PC-9 (cell line): ENCODE results near the gene GLCCI1. TPM values are rescaled to one million over a fixed set of nuclear protein-coding genes. Genes with fewer than 3 reads are reported as not detected.

ENCODE experiments used
- BruUV-seq: library from RNA; stranded (reverse); fragments of 400-500 nt; replicated peaks from 2 replicates; lab custom pipeline; 2021; lab: Mats Ljungman, UMichigan
- CTCF ChIA-PET: fragments of 300-600 bp; sonication (Branson Sonifier 250); formaldehyde crosslinking; loops from one replicate; lab custom pipeline; 2022; ENCODE audit warnings: antibody characterized with exemption; lab: Charles Lee
- POLR2A ChIA-PET: fragments of 300-600 bp; sonication (Branson Sonifier 250); formaldehyde crosslinking; loops from one replicate; lab custom pipeline; 2022; ENCODE audit warnings: antibody characterized with exemption; ENCODE audit not compliant: unreplicated experiment; lab: Charles Lee
- DNase-seq, 2 experiments: peaks; one replicate each; pipeline versions ENCODE4 v3.0.0 to v3.0.0-alpha.2; 2015 to 2022; ENCODE audit warnings: mixed read lengths in 1 of 2
- H2AFZ ChIP-seq: fragments of 200-600 bp; sonication (generic); 2 replicates; pipeline ENCODE4 v1.8.1; 2017; ENCODE audit warnings: antibody characterized with exemption
- H3F3A ChIP-seq: fragments of 200-600 bp; sonication (generic); 2 replicates; pipeline ENCODE4 v1.8.1; 2017; ENCODE audit warnings: antibody characterized with exemption, mild to moderate bottlenecking, low read depth; ENCODE audit not compliant: insufficient read depth
- H3K27ac ChIP-seq: fragments of 200-600 bp; sonication (generic); 2 replicates; pipeline ENCODE4 v1.6.1; 2016; ENCODE audit warnings: mixed run types
- H3K27me3 ChIP-seq: fragments of 200-600 bp; sonication (generic); 2 replicates; pipeline ENCODE4 v1.6.1; 2016; ENCODE audit warnings: low read depth, mixed run types; ENCODE audit not compliant: insufficient read depth
- H3K36me3 ChIP-seq: fragments of 200-600 bp; sonication (generic); 2 replicates; pipeline ENCODE4 v1.6.1; 2016; ENCODE audit warnings: low read depth, mixed run types
- H3K4me1 ChIP-seq: fragments of 200-600 bp; sonication (generic); replicated peaks from 2 replicates; pipeline ENCODE4 v1.6.1; 2016; ENCODE audit warnings: mixed run types; ENCODE audit not compliant: insufficient read depth
- H3K4me2 ChIP-seq: fragments of 200-600 bp; sonication (generic); 2 replicates; pipeline ENCODE4 v1.6.1; 2017; ENCODE audit warnings: mixed run types
- H3K4me3 ChIP-seq: fragments of 200-600 bp; sonication (generic); 2 replicates; pipeline ENCODE4 v1.6.1; 2016; ENCODE audit warnings: mixed run types
- H3K79me2 ChIP-seq: fragments of 200-600 bp; sonication (generic); 2 replicates; pipeline ENCODE4 v1.6.1; 2017; ENCODE audit warnings: low read depth, mixed run types
- H3K9me2 ChIP-seq: fragments of 200-600 bp; sonication (generic); 2 replicates; pipeline ENCODE4 v1.8.1; 2017; ENCODE audit warnings: mild to moderate bottlenecking; ENCODE audit not compliant: insufficient read depth
- H3K9me3 ChIP-seq: fragments of 200-600 bp; sonication (generic); 2 replicates; pipeline ENCODE4 v1.8.1; 2016; ENCODE audit warnings: low read depth; ENCODE audit not compliant: insufficient read depth
- H4K20me1 ChIP-seq: fragments of 200-600 bp; sonication (generic); 2 replicates; pipeline ENCODE4 v1.8.1; 2017; ENCODE audit not compliant: insufficient read depth
- EZH2 ChIP-seq: fragments of 200-600 bp; sonication (generic); IDR thresholded peaks from 2 replicates; pipeline ENCODE4 v1.8.0; 2017; ENCODE audit warnings: antibody characterized with exemption, low read depth
- intact Hi-C: fragments of 100-400 bp; cut with micrococcal nuclease; formaldehyde crosslinking; loops from one replicate; pipeline ENCODE4 v1.10.0; 2022; ENCODE audit not compliant: unreplicated experiment
- total RNA-seq: library from RNA; stranded (reverse); gene quantifications from 2 replicates; pipeline ENCODE4 v1.2.3, GENCODE V29; 2021
- TF ChIP-seq, protein P1 (sequence below): fragments of 200-600 bp; sonication (generic); conservative IDR thresholded peaks from 2 replicates; pipeline ENCODE4 v1.6.1; 2017; ENCODE audit warnings: mixed run types, antibody characterized with exemption, mild to moderate bottlenecking, moderate library complexity

The GLCCI1 gene
- total RNA-seq, 1 experiment from 2014 or later = 42.1 TPM

DNA sequence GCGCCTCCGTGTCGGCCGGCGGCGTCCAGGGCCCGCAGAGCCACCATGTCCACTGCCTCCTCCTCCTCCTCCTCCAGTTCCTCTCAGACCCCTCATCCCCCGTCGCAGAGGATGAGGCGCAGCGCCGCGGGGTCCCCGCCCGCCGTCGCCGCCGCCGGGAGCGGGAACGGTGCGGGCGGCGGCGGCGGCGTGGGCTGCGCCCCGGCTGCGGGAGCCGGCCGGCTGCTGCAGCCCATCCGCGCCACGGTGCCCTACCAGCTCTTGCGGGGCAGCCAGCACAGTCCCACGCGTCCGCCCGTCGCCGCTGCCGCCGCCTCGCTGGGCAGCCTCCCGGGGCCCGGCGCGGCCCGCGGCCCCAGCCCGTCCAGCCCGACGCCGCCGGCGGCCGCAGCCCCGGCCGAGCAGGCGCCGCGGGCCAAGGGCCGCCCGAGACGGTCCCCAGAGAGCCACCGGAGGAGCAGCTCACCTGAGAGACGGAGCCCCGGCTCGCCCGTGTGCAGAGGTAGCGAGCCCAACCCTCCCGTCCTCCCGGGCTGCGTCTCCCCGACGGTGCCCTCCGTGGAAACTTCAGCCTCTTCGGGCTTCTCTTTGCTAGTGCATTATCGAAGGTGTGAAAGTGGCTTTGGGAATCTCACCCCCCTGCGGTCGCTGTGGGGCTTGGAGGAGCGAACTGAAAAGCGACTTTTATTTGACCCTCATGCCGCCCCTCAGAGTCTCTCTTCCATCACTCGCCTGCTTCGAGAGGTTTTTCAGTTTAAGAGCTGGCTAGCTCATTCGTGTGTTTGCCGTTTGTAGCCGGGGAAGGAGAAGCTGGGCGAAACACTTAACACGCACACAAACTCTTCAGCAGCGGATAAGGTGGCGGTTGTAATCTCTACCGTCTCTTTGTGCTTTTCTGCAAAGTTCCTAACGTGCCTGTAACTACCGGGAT is 975 bp downstream of the GLCCI1 start:
- intact Hi-C loops = loop anchor here (1.0 to 5.0 kb wide), 6 partner anchors 27 to 291 kb away; no protein-coding TSS in a partner anchor
- peak; percentile 42 to 55 for DNase-seq
- Histone ChIP-seq H3K4me2 (peak overlapping the region; percentile 89), H3K36me3 (no peaks in the 10 kb centered on the region), H3F3A (no peaks in the 10 kb centered on the region), H3K27me3 (no peaks in the 10 kb centered on the region), H3K9me3 (no peaks in the 10 kb centered on the region), H3K79me2 (peaks cover 49% of the 10 kb centered on the region), H3K27ac (peak overlapping the region; percentile 78), H3K4me3 (peak overlapping the region; percentile 99), H4K20me1 (peaks cover 12% of the 10 kb centered on the region), H3K4me1 (peaks cover 41% of the 10 kb centered on the region), H3K9me2 (no peaks in the 10 kb centered on the region), H2AFZ (peak overlapping the region; percentile 92)
- POLR2A ChIA-PET = interaction anchor here (0.6 kb wide), 2 partner anchors 56 to 138 kb away, joined by 4 to 10 read pairs; no protein-coding TSS in a partner anchor
- no peak for TF ChIP-seq EZH2
- TF ChIP-seq, protein P1, sequence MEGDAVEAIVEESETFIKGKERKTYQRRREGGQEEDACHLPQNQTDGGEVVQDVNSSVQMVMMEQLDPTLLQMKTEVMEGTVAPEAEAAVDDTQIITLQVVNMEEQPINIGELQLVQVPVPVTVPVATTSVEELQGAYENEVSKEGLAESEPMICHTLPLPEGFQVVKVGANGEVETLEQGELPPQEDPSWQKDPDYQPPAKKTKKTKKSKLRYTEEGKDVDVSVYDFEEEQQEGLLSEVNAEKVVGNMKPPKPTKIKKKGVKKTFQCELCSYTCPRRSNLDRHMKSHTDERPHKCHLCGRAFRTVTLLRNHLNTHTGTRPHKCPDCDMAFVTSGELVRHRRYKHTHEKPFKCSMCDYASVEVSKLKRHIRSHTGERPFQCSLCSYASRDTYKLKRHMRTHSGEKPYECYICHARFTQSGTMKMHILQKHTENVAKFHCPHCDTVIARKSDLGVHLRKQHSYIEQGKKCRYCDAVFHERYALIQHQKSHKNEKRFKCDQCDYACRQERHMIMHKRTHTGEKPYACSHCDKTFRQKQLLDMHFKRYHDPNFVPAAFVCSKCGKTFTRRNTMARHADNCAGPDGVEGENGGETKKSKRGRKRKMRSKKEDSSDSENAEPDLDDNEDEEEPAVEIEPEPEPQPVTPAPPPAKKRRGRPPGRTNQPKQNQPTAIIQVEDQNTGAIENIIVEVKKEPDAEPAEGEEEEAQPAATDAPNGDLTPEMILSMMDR = no peak; the same call in 1 of the 2 replicates
- CTCF ChIA-PET = interaction anchor here (0.6 to 1.4 kb wide), 3 partner anchors 66 to 553 kb away, joined by 3 to 6 read pairs (median 3); no protein-coding TSS in a partner anchor
- BruUV-seq = no TSS peak

- DNase-seq = no peak
- TF ChIP-seq EZH2 = no peak
- TF ChIP-seq, protein P1 = no peak
- intact Hi-C loops = no loop called here
- H3K27me3 ChIP-seq = no peaks in the 10 kb centered on the region
- POLR2A ChIA-PET = interaction anchor here (0.6 kb wide), 2 partner anchors 57 to 205 kb away, joined by 10 to 14 read pairs; no protein-coding TSS in a partner anchor
- H3K9me2 ChIP-seq = no peaks in the 10 kb centered on the region
- H3K4me2 ChIP-seq = peak overlapping the region; percentile 89
- peak overlapping the region; percentile 92 for H2AFZ ChIP-seq
- CTCF ChIA-PET = interaction anchor here (0.6 to 1.4 kb wide), 5 partner anchors 65 to 406 kb away, joined by 3 to 6 read pairs (median 3); no protein-coding TSS in a partner anchor
- H3K4me3 ChIP-seq = peak overlapping the region; percentile 99
- no peaks in the 10 kb centered on the region; the same call in 1 of the 2 replicates for H3K36me3 ChIP-seq
- BruUV-seq = no TSS peak
- H3K79me2 ChIP-seq = peaks cover 55% of the 10 kb centered on the region
- H3K4me1 ChIP-seq = peaks cover 41% of the 10 kb centered on the region
- peaks cover 12% of the 10 kb centered on the region for H4K20me1 ChIP-seq
- H3K9me3 ChIP-seq = no peaks in the 10 kb centered on the region
- H3F3A ChIP-seq = no peaks in the 10 kb centered on the region
- H3K27ac ChIP-seq = peak overlapping the region; percentile 55
Observed at GRCh38 chr7:7970237-7970530, 1.6 kb downstream of the GLCCI1 start.

DNA sequence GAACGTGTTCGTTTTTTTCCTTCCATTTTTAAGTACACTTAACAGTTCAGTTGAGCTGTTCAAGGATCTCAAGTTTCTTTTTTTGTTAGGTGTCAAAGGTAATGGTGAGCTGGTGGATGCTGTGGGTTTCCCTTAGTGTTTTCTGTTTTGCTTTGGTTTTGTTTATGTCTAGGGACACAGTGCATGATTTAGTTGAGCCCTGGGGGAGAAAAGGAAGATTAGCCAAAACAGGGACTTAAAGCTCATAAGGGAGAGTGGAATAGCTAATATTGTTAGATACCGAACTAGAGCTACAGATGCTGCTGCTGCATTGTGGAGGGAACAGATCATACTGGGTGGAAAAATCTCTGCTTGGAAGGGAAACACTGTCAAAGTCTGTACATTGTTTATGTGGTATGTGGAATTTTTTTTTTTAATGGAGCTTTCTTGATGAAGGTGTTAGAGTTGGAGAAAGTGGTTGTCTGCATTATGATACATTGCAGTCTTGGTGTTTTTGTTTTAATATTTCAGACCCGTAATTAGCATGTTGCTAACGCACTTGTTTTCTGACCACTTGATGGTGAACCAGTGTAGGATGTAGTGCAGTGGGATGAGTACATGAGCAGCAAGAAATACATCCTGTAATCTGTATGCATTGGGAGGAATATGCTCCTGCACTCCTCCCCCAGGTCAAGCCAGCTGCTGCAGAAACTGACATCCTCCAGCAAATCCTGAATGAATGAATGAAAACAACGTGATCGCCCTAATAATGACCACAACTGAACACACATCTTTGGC is 2.1 kb downstream of the GLCCI1 start:
- TF ChIP-seq, protein P1 = no peak
- no peak for TF ChIP-seq EZH2
- no peaks in the 10 kb centered on the region for H3F3A ChIP-seq
- peaks cover 12% of the 10 kb centered on the region for H4K20me1 ChIP-seq
- H3K79me2 ChIP-seq = peaks cover 60% of the 10 kb centered on the region
- H3K9me2 ChIP-seq = no peaks in the 10 kb centered on the region
- peak overlapping the region; percentile 92 for H2AFZ ChIP-seq
- H3K27me3 ChIP-seq = no peaks in the 10 kb centered on the region
- peak overlapping the region; percentile 99 for H3K4me3 ChIP-seq
- peak overlapping the region; percentile 89 for H3K4me2 ChIP-seq
- intact Hi-C loops = no loop called here
- DNase-seq = no peak
- peaks cover 41% of the 10 kb centered on the region for H3K4me1 ChIP-seq
- TSS peak; percentile 50 for BruUV-seq
- H3K36me3 ChIP-seq = no peaks in the 10 kb centered on the region; the same call in 1 of the 2 replicates
- peak overlapping the region; percentile 35; the same call in 1 of the 2 replicates for H3K27ac ChIP-seq
- H3K9me3 ChIP-seq = no peaks in the 10 kb centered on the region
- CTCF ChIA-PET = interaction anchor here (0.6 to 1.4 kb wide), 5 partner anchors 64 to 407 kb away, joined by 3 to 6 read pairs (median 3); no protein-coding TSS in a partner anchor
- POLR2A ChIA-PET = interaction anchor here (0.5 to 0.6 kb wide), 6 partner anchors 8 to 330 kb away, joined by 3 to 14 read pairs (median 5); partner anchors contain the start of gene UMAD1
